Panc1 (cell line): ENCODE measurements around the gene S100A1. TPM values are rescaled to one million over a fixed set of nuclear protein-coding genes. Genes with fewer than 3 reads are reported as not detected.
A peak's percentile ranks its signal among the peaks of the same experiment; 100 is the strongest.

ENCODE experiments used
- ATAC-seq: fragments of 200-7000 bp; cut with Tn5 transposase; 2 replicates; pipeline ENCODE4 v1.9.1; 2020; ENCODE audit warnings: mild to moderate bottlenecking, moderate library complexity
- Bru-seq: library from RNA; stranded (reverse); fragments of 400-500 nt; gene quantifications from one replicate; lab custom pipeline; 2021; lab: Mats Ljungman, UMichigan
- BruChase-seq, 2 experiments: library from RNA; stranded (reverse); fragments of 400-500 nt; gene quantifications; one replicate each; lab custom pipeline; 2021; lab: Mats Ljungman, UMichigan
- BruUV-seq: library from RNA; stranded (reverse); fragments of 400-500 nt; replicated peaks from 2 replicates; lab custom pipeline; 2021; lab: Mats Ljungman, UMichigan
- CTCF ChIA-PET: fragments of 300-600 bp; sonication (Branson Sonifier 250); formaldehyde crosslinking; loops from one replicate; lab custom pipeline; 2022; ENCODE audit warnings: antibody characterized with exemption; lab: Charles Lee
- POLR2A ChIA-PET: fragments of 300-600 bp; sonication (Branson Sonifier 250); formaldehyde crosslinking; loops from one replicate; lab custom pipeline; 2022; ENCODE audit warnings: antibody characterized with exemption; lab: Charles Lee
- DNase-seq: peaks from one replicate; pipeline ENCODE4 v3.0.0-alpha.2; 2010; ENCODE audit warnings: low read depth, low spot score
- H3K27ac ChIP-seq: 2 replicates; pipeline ENCODE4 v1.5.1; 2011; ENCODE audit warnings: mild to moderate bottlenecking, low read length, inconsistent platforms
- H3K27me3 ChIP-seq: fragments of 200-500 bp; sonication (Bioruptor generic); 2 replicates; pipeline ENCODE4 v1.6.0; 2014; ENCODE audit warnings: low read length, inconsistent platforms; ENCODE audit not compliant: control insufficient read depth, insufficient read depth
- H3K36me3 ChIP-seq: fragments of 200-500 bp; sonication (Bioruptor generic); 2 replicates; pipeline ENCODE4 v1.5.1; 2014; ENCODE audit warnings: inconsistent platforms, mild to moderate bottlenecking, low read length, moderate library complexity; ENCODE audit not compliant: control insufficient read depth, insufficient read depth
- H3K4me1 ChIP-seq: 2 replicates; pipeline ENCODE4 v1.5.1; 2011; ENCODE audit warnings: inconsistent platforms, mild to moderate bottlenecking, low read length, moderate library complexity; ENCODE audit not compliant: control insufficient read depth, insufficient read depth
- H3K4me3 ChIP-seq, 2 experiments: 2 replicates each; pipeline ENCODE4 v1.5.1; 2011 to 2012; ENCODE audit warnings: low read depth in 2 of 2, low read length in 2 of 2, mild to moderate bottlenecking in 2 of 2, inconsistent platforms in 1 of 2, moderate library complexity in 1 of 2
- H3K9me3 ChIP-seq: fragments of 200-500 bp; sonication (Bioruptor generic); 2 replicates; pipeline ENCODE4 v1.5.1; 2014; ENCODE audit warnings: low read depth, mild to moderate bottlenecking, inconsistent platforms, low read length, moderate library complexity; ENCODE audit not compliant: control insufficient read depth, insufficient read depth
- POLR2AphosphoS5 ChIP-seq: IDR thresholded peaks from 2 replicates; pipeline ENCODE4 v1.6.1; 2012; ENCODE audit warnings: mild to moderate bottlenecking, low read depth, low read length, moderate library complexity
- SIN3A ChIP-seq: IDR thresholded peaks from 2 replicates; pipeline ENCODE4 v1.6.1; 2012; ENCODE audit warnings: low read depth, mild to moderate bottlenecking, low read length, moderate library complexity, borderline replicate concordance; ENCODE audit not compliant: insufficient read depth
- TCF7L2 ChIP-seq: IDR thresholded peaks from 2 replicates; pipeline ENCODE4 v1.6.1; 2011; ENCODE audit warnings: mild to moderate bottlenecking, low read depth, low read length, inconsistent platforms
- in situ Hi-C: cut with HindIII; loops from 2 replicates; pipeline ENCODE4 v1.10.0; 2016; ENCODE audit warnings: low sequenced_read_pairs, low pct_unique_long_range_greater_than_20kb
- intact Hi-C: fragments of 100-400 bp; cut with micrococcal nuclease; formaldehyde crosslinking; loops from one replicate; pipeline ENCODE4 v1.10.0; 2022; ENCODE audit not compliant: unreplicated experiment
- long read RNA-seq: library from polyadenylated mRNA; unstranded; transcript quantifications from one replicate; pipeline ENCODE4 v2.0.0, GENCODE V29; 2021; ENCODE audit not compliant: unreplicated experiment
- polyA plus RNA-seq: library from polyadenylated mRNA; unstranded; fragments of >200 nt; gene quantifications from one replicate; pipeline ENCODE4 v1.2.1, GENCODE V29; 2012; ENCODE audit warnings: missing spikeins; ENCODE audit not compliant: insufficient read length
- total RNA-seq: library from RNA; stranded (reverse); gene quantifications from one replicate; pipeline ENCODE4 v1.2.1, GENCODE V29; 2021; ENCODE audit not compliant: unreplicated experiment
- TF ChIP-seq, protein P1 (sequence below): fragments of 450-650 bp; IDR thresholded peaks from 2 replicates; pipeline ENCODE4 v1.5.1; 2017; ENCODE audit warnings: mild to moderate bottlenecking
- TF ChIP-seq, protein P2 (sequence below), 2 experiments: IDR thresholded peaks; 2 replicates each; pipeline ENCODE4 v1.6.1; 2011 to 2012; ENCODE audit warnings: low read depth in 2 of 2, control low read depth in 1 of 2, low read length in 1 of 2, mild to moderate bottlenecking in 1 of 2, moderate library complexity in 1 of 2; ENCODE audit not compliant: insufficient read depth in 1 of 2

Gene S100A1
- 2.9 TPM for total RNA-seq
- polyA plus RNA-seq = 8.0 TPM
- percentile 28 among the genes with signal in this experiment for Bru-seq, nascent RNA
- BruChase-seq, experiment 1, labeled RNA remaining after a 2-hour chase = percentile 13 among the genes with signal in this experiment
- BruChase-seq, experiment 2, labeled RNA remaining after a 6-hour chase = percentile 31 among the genes with signal in this experiment
- long read RNA-seq = 0 reads

DNA sequence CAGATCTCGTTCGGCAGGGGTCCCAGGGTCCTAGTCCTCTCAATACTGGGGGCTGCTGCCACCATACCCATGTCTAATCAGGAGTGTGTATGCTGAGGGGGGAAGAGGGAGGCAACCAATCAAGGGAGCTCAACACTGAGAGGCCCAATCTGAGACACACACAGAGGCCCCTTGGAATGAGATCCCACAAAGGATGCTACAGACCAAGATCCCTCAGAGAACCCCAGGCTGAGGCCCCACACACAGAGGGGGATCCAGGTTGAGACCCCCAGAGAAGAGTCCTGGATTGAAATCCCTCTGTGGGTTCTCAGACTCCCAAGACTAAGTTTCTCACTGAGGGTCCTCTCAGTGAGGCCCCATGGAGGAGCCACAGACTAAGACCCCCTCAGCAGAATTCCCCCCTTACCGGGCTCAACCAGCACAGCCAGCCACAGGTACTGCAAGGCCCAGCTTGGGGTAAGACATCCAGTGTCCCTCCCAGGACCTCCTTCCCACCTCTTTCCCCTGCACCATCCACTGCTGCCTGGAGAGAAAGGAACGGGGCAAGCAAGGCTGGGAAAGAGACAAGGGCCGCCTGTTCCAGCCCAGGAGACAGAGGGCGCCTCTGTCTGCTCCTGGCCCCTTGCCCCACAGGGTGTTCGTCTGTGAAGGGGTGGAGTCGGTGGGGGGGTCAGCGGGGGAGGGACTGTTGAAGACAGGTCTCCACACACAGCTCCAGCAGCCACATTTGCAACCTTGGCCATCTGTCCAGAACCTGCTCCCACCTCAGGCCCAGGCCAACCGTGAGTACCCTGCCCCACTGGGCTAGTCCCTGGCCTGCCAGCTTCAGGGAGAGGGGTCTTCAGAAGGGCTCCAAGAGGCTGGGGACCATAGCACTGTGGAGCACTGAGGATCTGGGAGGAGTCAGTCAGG lies at the start of gene S100A1:
Gene S100A1 (plus strand): TSS at position 720 of the 912 bp plus-strand sequence. CDS start 2,088 bp downstream, outside the sequence.
- Histone ChIP-seq H3K9me3 (no peaks in the 10 kb centered on the region), H3K4me3 (peak within 1 kb of the TSS; percentile 53 to 79), H3K36me3 (no peaks in the 10 kb centered on the region), H3K27me3 (no peaks in the 10 kb centered on the region), H3K27ac (peak within 1 kb of the TSS; percentile 92), H3K4me1 (peaks cover 34% of the 10 kb centered on the region)
- ATAC-seq (peak; percentile 61), DNase-seq (no peak)
- in situ Hi-C loops = no loop called here
- POLR2A ChIA-PET = interaction anchor here (0.6 to 1.3 kb wide), 7 partner anchors 9 to 631 kb away, joined by 3 to 6 read pairs (median 3); partner anchors contain the start of gene S100A16
- CTCF ChIA-PET = interaction anchor here (0.5 to 1.5 kb wide), 9 partner anchors 10 to 150 kb away, joined by 3 to 12 read pairs (median 4); no protein-coding TSS in a partner anchor
- intact Hi-C loops = no loop called here
- TF ChIP-seq, protein P1, sequence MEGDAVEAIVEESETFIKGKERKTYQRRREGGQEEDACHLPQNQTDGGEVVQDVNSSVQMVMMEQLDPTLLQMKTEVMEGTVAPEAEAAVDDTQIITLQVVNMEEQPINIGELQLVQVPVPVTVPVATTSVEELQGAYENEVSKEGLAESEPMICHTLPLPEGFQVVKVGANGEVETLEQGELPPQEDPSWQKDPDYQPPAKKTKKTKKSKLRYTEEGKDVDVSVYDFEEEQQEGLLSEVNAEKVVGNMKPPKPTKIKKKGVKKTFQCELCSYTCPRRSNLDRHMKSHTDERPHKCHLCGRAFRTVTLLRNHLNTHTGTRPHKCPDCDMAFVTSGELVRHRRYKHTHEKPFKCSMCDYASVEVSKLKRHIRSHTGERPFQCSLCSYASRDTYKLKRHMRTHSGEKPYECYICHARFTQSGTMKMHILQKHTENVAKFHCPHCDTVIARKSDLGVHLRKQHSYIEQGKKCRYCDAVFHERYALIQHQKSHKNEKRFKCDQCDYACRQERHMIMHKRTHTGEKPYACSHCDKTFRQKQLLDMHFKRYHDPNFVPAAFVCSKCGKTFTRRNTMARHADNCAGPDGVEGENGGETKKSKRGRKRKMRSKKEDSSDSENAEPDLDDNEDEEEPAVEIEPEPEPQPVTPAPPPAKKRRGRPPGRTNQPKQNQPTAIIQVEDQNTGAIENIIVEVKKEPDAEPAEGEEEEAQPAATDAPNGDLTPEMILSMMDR = no peak; the same call in 1 of the 2 replicates
- no peak for TF ChIP-seq SIN3A
- TF ChIP-seq, protein P2, sequence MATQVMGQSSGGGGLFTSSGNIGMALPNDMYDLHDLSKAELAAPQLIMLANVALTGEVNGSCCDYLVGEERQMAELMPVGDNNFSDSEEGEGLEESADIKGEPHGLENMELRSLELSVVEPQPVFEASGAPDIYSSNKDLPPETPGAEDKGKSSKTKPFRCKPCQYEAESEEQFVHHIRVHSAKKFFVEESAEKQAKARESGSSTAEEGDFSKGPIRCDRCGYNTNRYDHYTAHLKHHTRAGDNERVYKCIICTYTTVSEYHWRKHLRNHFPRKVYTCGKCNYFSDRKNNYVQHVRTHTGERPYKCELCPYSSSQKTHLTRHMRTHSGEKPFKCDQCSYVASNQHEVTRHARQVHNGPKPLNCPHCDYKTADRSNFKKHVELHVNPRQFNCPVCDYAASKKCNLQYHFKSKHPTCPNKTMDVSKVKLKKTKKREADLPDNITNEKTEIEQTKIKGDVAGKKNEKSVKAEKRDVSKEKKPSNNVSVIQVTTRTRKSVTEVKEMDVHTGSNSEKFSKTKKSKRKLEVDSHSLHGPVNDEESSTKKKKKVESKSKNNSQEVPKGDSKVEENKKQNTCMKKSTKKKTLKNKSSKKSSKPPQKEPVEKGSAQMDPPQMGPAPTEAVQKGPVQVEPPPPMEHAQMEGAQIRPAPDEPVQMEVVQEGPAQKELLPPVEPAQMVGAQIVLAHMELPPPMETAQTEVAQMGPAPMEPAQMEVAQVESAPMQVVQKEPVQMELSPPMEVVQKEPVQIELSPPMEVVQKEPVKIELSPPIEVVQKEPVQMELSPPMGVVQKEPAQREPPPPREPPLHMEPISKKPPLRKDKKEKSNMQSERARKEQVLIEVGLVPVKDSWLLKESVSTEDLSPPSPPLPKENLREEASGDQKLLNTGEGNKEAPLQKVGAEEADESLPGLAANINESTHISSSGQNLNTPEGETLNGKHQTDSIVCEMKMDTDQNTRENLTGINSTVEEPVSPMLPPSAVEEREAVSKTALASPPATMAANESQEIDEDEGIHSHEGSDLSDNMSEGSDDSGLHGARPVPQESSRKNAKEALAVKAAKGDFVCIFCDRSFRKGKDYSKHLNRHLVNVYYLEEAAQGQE (IDR thresholded peaks at IDR 0.05; ENCODE audit: insufficient read depth in 1 of 2, low read depth in 2 of 2, low read length in 1 of 2) = no peak
- no TSS peak for BruUV-seq

DNA sequence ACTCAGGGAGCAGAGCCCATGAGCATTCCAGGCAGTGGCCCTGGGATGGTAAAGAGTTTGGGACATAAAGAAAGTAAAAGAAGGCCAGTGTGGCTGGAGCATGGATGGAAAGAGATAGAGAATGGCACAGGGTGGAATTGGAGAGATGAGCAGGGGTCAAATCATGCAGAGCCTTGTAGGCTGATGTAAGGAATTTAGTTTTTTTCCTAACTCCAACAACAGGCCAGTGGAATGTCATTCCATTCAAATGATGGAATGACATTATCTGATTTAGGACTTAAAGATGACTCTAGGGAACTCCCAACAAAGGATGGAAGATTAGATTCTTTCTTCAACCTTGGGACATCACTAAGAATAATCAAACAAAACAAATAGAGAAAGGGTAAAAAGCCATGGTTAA lies 49.7 kb upstream of the S100A1 start:
- no peaks in the 10 kb centered on the region for H3K27me3 ChIP-seq
- ChIA-PET POLR2A (no interaction called here), CTCF (no interaction called here)
- in situ Hi-C loops = no loop called here
- BruUV-seq = no TSS peak
- TF ChIP-seq, protein P2 (IDR thresholded peaks at IDR 0.05; ENCODE audit: insufficient read depth in 1 of 2, low read depth in 2 of 2, low read length in 1 of 2) = no peak
- TF ChIP-seq SIN3A = no peak
- TF ChIP-seq, protein P1 = no peak
- no peak for TF ChIP-seq POLR2AphosphoS5
- TF ChIP-seq TCF7L2 = no peak
- H3K4me3 ChIP-seq = no peak overlapping the region
- peak; percentile 38; the same call in 1 of the 2 replicates for ATAC-seq
- H3K27ac ChIP-seq = no peak overlapping the region
- intact Hi-C loops = loop anchor here (10.0 kb wide), 1 partner anchor 76 kb away; the partner anchor contains the start of gene SNAPIN
- H3K36me3 ChIP-seq = no peaks in the 10 kb centered on the region
- H3K4me1 ChIP-seq = no peaks in the 10 kb centered on the region; the same call in 1 of the 2 replicates
- no peaks in the 10 kb centered on the region for H3K9me3 ChIP-seq
- DNase-seq = no peak
